Ectodermal cell (in vitro differentiated cells): ENCODE measurements around the gene UGGT2.

Source experiments
- H3K27ac ChIP-seq: 2 replicates; pipeline ENCODE4 v1.7.0; 2013; ENCODE audit warnings: mild to moderate bottlenecking, low read depth, low read length; ENCODE audit not compliant: insufficient read depth, poor library complexity, severe bottlenecking
- H3K27me3 ChIP-seq: 2 replicates; pipeline ENCODE4 v1.7.0; 2013; ENCODE audit warnings: mild to moderate bottlenecking, low read length; ENCODE audit not compliant: insufficient read depth, control insufficient read depth, poor library complexity, severe bottlenecking
- H3K36me3 ChIP-seq: one replicate; pipeline ENCODE4 v1.7.0; 2013; ENCODE audit warnings: low read length; ENCODE audit not compliant: control insufficient read depth, insufficient read depth
- H3K4me1 ChIP-seq: one replicate; pipeline ENCODE4 v1.7.0; 2013; ENCODE audit warnings: low read length; ENCODE audit not compliant: control insufficient read depth, insufficient read depth
- H3K4me3 ChIP-seq: 2 replicates; pipeline ENCODE4 v1.7.0; 2013; ENCODE audit warnings: low read depth, low read length, control low read depth; ENCODE audit not compliant: insufficient read depth
- H3K9me3 ChIP-seq: 2 replicates; pipeline ENCODE4 v1.7.0; 2013; ENCODE audit warnings: mild to moderate bottlenecking, low read length, moderate library complexity; ENCODE audit not compliant: control insufficient read depth
- WGBS, 2 experiments: methylation state at CpG; one replicate each; pipeline ENCODE4 v1.1.7; 2013; ENCODE audit warnings: missing lambda C conversion rate in 2 of 2; 5-methylcytosine and 5-hydroxymethylcytosine counted together

Gene UGGT2

GRCh38 chr13:95756072-95756471 lies 297.1 kb downstream of the UGGT2 start:
- no peak overlapping the region for H3K27ac ChIP-seq
- no peaks in the 10 kb centered on the region for H3K4me1 ChIP-seq
- H3K27me3 ChIP-seq, result no peaks in the 10 kb centered on the region
- H3K36me3 ChIP-seq, result no peaks in the 10 kb centered on the region
- WGBS, 2 experiments, result 94 to 98% methylated on average over 4 to 5 of the region's 5 CpGs
- no peaks in the 10 kb centered on the region for H3K9me3 ChIP-seq
- H3K4me3 ChIP-seq, result no peak overlapping the region

- no peak overlapping the region for H3K27ac ChIP-seq
- H3K9me3 ChIP-seq, result no peaks in the 10 kb centered on the region
- 91 to 95% methylated on average over 4 of the region's 4 CpGs for WGBS, 2 experiments
- no peaks in the 10 kb centered on the region for H3K27me3 ChIP-seq
- no peaks in the 10 kb centered on the region for H3K36me3 ChIP-seq
- no peaks in the 10 kb centered on the region for H3K4me1 ChIP-seq
- no peak overlapping the region for H3K4me3 ChIP-seq
Measured at GRCh38 chr13:95754069-95754468, 299.1 kb downstream of the UGGT2 start.

DNA sequence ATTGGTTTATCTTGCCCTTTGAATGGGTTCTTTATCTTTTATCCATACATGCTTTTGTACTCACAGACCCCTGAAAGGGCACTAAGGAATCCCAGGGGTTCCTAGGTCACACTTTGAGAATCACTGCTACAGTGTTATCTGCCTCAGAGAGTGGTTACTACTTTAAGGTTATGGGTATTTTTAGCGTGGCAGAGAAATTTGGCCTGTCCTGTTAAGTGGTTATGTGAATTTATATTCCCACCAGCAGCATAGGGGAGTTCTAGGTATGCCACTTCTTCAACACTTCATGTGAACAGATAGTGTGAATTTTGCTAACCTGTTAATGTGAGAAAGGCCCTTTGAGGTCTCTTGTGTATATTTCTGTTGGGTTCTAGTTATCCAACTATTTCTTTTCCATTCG lies 300.5 kb downstream of the UGGT2 start:
- no peaks in the 10 kb centered on the region for H3K9me3 ChIP-seq
- H3K4me1 ChIP-seq, result no peaks in the 10 kb centered on the region
- H3K27me3 ChIP-seq, result no peaks in the 10 kb centered on the region
- WGBS, 2 experiments, result 93 to 95% methylated on average over 2 of the region's 2 CpGs
- no peak overlapping the region for H3K4me3 ChIP-seq
- no peaks in the 10 kb centered on the region for H3K36me3 ChIP-seq
- no peak overlapping the region for H3K27ac ChIP-seq
